Osteocyte (in vitro differentiated cells): ENCODE measurements around the gene AK5. TPM values are rescaled to one million over a fixed set of nuclear protein-coding genes. Genes with fewer than 3 reads are reported as not detected.

Experiments used
- DNase-seq: peaks from one replicate; pipeline ENCODE4 v3.0.0; 2021; ENCODE audit warnings: mixed read lengths; ENCODE audit not compliant: unreplicated experiment; ENCODE audit errors: extremely low spot score
- H3K27ac Mint-ChIP-seq: one replicate; pipeline ENCODE4 v1.8.0; 2021; ENCODE audit warnings: mild to moderate bottlenecking, mixed read lengths; ENCODE audit not compliant: unreplicated experiment
- H3K27me3 Mint-ChIP-seq: one replicate; pipeline ENCODE4 v1.8.0; 2021; ENCODE audit warnings: mixed read lengths; ENCODE audit not compliant: unreplicated experiment
- H3K36me3 Mint-ChIP-seq: one replicate; pipeline ENCODE4 v1.8.0; 2021; ENCODE audit warnings: mixed read lengths; ENCODE audit not compliant: unreplicated experiment
- H3K4me1 Mint-ChIP-seq: one replicate; pipeline ENCODE4 v1.8.0; 2021; ENCODE audit warnings: mixed read lengths; ENCODE audit not compliant: unreplicated experiment
- H3K4me3 Mint-ChIP-seq: one replicate; pipeline ENCODE4 v1.8.0; 2021; ENCODE audit warnings: mild to moderate bottlenecking, moderate library complexity, mixed read lengths; ENCODE audit not compliant: unreplicated experiment
- H3K9me3 Mint-ChIP-seq: one replicate; pipeline ENCODE4 v1.8.0; 2021; ENCODE audit warnings: mixed read lengths; ENCODE audit not compliant: unreplicated experiment
- total RNA-seq: library from RNA; stranded (reverse); gene quantifications from 2 replicates; pipeline ENCODE4 v1.2.1, GENCODE V29; 2021
- TF ChIP-seq, protein P1 (sequence below): fragments of 200-600 bp; sonication (generic); IDR thresholded peaks from 2 replicates; pipeline ENCODE4 v1.5.0; 2021; ENCODE audit warnings: antibody characterized with exemption, mild to moderate bottlenecking, moderate library complexity

The AK5 gene
- total RNA-seq, 1 donor from 2014 or later = 38.1 TPM

DNA sequence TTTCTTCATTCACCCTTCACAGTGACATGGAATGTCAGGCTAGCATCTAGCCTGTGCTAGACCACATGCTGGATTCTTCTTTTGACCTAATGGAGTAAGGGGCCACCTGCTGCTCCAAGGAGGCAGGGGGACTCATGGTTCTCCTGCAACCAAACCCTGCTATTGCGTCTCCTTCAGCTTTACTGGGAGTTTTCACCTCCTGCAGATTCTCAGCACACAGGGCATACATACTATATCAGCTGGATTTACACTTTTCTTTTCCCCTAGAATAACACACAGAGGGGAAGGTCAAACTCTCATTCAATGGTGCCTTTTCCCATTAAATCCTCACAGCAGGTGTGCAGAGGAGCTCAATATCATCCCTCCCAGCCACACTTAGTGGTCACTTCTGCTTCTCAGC lies 16.6 kb upstream of the AK5 start:
- peaks cover 3% of the 10 kb centered on the region for H3K9me3 Mint-ChIP-seq
- H3K4me1 Mint-ChIP-seq = no peaks in the 10 kb centered on the region
- TF ChIP-seq, protein P1, sequence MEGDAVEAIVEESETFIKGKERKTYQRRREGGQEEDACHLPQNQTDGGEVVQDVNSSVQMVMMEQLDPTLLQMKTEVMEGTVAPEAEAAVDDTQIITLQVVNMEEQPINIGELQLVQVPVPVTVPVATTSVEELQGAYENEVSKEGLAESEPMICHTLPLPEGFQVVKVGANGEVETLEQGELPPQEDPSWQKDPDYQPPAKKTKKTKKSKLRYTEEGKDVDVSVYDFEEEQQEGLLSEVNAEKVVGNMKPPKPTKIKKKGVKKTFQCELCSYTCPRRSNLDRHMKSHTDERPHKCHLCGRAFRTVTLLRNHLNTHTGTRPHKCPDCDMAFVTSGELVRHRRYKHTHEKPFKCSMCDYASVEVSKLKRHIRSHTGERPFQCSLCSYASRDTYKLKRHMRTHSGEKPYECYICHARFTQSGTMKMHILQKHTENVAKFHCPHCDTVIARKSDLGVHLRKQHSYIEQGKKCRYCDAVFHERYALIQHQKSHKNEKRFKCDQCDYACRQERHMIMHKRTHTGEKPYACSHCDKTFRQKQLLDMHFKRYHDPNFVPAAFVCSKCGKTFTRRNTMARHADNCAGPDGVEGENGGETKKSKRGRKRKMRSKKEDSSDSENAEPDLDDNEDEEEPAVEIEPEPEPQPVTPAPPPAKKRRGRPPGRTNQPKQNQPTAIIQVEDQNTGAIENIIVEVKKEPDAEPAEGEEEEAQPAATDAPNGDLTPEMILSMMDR = no peak
- no peak for DNase-seq
- H3K4me3 Mint-ChIP-seq = no peak overlapping the region
- no peaks in the 10 kb centered on the region for H3K27me3 Mint-ChIP-seq
- no peak overlapping the region for H3K27ac Mint-ChIP-seq
- no peaks in the 10 kb centered on the region for H3K36me3 Mint-ChIP-seq

DNA sequence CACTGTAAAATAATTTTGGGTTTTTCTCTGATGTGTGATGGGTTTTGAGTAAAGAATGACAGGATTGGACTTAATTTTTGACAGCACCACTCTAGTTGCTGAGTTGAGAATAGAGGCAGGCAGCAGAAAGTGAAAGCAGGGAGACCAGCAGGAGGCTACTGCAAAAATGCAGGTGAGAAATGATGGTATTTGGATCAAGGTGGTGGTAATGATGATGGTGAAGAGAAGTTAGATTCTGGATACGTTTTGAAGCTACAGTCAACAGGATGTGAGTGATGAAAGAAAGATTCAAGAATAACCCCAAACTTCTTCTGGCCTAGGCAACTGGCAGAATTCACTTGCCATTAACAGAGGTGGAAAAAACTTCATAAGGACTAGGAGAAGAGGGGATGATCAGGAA lies 14.8 kb upstream of the AK5 start:
- TF ChIP-seq, protein P1 = no peak
- no peak overlapping the region for H3K4me3 Mint-ChIP-seq
- peaks cover 10% of the 10 kb centered on the region for H3K4me1 Mint-ChIP-seq
- H3K36me3 Mint-ChIP-seq = no peaks in the 10 kb centered on the region
- H3K27ac Mint-ChIP-seq = no peak overlapping the region
- no peaks in the 10 kb centered on the region for H3K27me3 Mint-ChIP-seq
- peaks cover 3% of the 10 kb centered on the region for H3K9me3 Mint-ChIP-seq
- DNase-seq = no peak

DNA sequence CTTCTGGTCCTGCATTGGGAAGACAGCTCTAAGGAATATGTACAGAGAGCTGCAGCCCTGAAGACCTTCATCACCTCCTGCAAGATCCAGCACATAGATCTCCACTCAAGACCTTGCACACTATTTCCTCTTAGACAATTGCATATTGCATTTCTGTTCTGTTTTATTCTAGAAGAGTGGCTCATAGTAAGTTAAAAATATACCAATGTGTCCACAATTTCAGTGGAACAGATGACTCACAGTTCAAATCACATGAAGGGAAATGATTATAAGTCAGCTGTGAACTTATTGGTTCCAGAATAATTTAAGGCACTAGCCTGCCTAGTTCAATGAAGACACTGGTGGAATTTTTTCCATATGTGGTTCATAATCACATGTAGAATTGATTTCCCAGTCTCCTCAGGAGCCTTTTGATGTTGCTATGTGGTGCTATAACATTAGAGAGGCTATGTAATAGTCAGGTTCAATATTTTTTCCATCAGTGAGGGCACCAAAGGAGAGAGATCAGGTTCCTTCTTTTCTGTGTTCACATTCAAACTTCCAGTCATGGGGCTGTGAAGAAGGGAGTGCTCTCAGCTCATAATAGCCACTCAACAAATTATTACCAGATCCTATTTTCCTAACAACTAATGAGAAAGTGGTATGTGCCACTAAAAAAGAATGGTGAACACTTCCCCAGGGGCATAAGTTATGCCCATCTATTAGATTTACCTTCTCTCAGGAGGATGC lies 9.8 kb upstream of the AK5 start:
- Mint-ChIP-seq H3K36me3 (no peaks in the 10 kb centered on the region), H3K27ac (peak overlapping the region; percentile 43), H3K4me1 (peaks cover 14% of the 10 kb centered on the region), H3K9me3 (no peaks in the 10 kb centered on the region), H3K27me3 (no peaks in the 10 kb centered on the region), H3K4me3 (no peak overlapping the region)
- DNase-seq = no peak
- TF ChIP-seq, protein P1 = no peak

DNA sequence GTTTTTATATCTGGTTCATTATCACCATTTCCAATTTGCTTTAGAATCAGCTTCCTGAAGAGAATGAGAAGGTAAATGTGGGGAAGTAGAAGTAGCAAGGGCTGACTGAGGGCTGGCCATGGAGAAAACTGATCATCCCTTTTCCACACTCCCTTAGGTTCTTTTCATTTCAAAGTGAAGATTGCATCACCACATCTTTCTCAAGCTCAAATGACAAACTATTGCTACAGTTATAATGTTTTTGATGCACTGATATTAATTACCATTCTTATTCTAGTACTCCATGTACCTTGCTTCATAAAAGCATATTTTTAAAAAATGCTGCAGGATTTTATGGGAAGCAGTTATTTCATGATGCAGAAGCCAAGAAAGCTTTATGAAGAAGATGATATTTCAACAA lies 7.9 kb upstream of the AK5 start:
- TF ChIP-seq, protein P1 = no peak
- no peaks in the 10 kb centered on the region for H3K27me3 Mint-ChIP-seq
- no peak for DNase-seq

DNA sequence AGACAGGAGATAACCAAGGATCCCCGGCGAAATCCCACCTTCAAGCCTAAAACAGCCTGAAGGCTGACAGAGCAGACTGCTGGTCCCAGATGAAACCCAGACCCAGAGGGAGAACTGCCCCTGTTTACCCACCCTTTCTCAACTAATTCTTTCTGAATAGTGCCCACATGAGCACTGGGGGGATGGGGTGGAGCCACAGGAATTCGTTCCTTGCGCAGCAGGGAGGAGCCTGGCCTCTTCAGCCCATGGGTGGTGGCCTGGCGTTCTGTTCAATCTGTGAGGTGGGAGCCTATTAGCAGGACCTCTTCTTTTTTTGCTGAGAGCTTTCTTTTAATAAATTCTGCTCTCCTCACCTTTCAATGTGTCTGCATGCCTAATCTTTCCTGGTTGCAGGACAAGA lies 6.6 kb upstream of the AK5 start:
- Mint-ChIP-seq H3K27me3 (no peaks in the 10 kb centered on the region), H3K4me1 (peaks cover 14% of the 10 kb centered on the region), H3K36me3 (no peaks in the 10 kb centered on the region), H3K27ac (no peak overlapping the region), H3K9me3 (no peaks in the 10 kb centered on the region), H3K4me3 (no peak overlapping the region)
- DNase-seq = no peak
- TF ChIP-seq, protein P1 = no peak

More for the DNA sequence above, 7.9 kb upstream of the AK5 start:
- Mint-ChIP-seq H3K4me1 (peaks cover 14% of the 10 kb centered on the region), H3K4me3 (no peak overlapping the region), H3K27ac (no peak overlapping the region), H3K9me3 (no peaks in the 10 kb centered on the region), H3K36me3 (no peaks in the 10 kb centered on the region)
